ENCODE results near the gene SRRM1.
"Not testable (repeated sequence)": the region's sequence is repeated elsewhere in the genome, so short reads cannot be mapped to it uniquely, and the experiment has no call there.

Gene SRRM1

DNA sequence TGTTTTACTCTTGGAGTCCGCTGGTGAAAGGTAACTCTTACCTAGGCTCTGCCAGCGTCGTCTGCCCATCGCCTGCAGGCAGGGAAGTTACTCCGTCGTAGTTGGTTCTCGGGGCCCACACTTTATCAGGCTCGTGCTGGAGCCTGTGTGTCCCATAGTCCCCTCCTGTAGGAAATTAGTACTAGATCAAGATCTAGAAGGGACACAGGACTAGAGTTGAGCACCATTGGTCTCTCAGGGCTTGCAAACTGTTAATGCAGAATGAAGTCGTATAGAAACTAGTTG is 940 bp downstream of the SRRM1 start:
- no peak for DNase-seq (ENCODE audit: low read depth in 2 of 2)

DNA sequence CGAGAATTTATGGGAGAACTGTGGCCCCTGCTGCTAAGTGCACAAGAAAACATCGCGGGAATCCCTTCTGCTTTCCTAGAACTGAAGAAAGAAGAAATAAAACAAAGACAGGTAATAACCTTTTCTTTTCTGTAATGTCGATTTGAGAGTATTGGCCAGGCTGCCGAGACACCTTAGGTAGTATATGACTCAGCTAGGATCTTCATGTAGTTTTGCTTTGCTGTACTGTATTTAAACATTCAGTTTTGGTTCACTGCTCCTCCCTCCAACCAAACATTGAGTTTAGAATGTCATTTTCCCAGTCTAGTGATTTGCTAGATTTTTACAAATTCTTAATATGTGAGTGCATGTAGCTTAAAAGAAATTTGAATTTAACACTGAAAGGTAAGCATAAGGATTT is 5.8 kb downstream of the SRRM1 start:
- no peak for DNase-seq (ENCODE audit: low read depth in 2 of 2)

DNA sequence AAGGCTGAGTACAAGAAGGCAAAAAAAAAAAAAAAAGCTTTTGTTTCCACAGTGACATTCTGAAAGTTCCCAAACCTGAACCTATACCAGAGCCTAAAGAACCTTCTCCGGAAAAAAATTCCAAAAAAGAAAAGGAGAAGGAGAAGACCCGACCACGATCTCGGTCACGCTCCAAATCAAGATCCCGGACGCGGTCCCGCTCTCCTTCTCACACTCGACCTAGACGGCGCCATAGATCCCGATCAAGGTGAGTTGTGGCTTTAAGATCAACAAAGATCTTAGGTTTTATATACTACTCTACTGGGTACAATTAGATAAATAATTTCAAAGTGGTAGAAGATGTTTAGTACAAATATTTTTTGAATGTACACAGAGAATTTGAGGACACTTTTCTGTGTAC is 9.3 kb downstream of the SRRM1 start:
- DNase-seq (ENCODE audit: low read depth in 2 of 2) = no peak

DNA sequence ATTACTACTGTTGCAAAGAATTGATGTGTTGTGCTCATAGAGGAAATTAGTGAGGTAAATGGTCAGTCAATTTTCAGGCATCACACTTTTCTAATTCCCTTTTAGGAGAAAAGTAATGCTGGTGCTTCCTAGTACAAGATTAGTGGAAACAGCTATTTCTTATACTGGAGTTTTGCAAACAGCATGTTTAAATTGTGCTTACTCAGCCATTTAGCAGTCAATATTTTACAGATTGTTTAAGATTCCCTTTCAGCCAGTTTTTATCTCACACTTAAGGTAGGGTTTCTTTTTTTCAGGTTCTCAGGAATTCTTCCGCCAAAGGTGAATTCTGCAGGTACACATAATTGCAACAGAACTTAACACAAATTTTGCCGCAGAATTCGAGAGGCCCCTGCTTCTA is 10.9 kb downstream of the SRRM1 start:
- no peak for DNase-seq (ENCODE audit: low read depth in 2 of 2)

DNA sequence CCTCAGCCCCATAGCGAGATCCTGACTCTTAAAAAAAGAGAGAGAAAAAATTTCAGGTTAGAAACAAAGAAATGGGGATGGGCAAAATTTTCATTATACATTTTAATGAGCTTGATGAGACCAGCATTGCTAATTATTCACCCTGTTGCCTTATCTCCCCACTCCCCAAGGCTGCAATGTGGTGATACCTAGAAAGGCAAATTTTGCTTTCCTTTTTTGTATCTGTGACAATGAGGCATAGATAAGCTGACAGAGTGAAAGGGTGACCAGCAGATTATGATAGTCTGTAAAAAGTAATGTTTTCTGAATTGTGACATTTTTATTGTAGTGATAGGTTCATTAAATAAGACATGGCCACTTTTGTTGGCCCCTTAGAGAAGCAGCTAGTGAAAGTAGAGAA is 12.9 kb downstream of the SRRM1 start:
- no peak for DNase-seq (ENCODE audit: low read depth in 2 of 2)

DNA sequence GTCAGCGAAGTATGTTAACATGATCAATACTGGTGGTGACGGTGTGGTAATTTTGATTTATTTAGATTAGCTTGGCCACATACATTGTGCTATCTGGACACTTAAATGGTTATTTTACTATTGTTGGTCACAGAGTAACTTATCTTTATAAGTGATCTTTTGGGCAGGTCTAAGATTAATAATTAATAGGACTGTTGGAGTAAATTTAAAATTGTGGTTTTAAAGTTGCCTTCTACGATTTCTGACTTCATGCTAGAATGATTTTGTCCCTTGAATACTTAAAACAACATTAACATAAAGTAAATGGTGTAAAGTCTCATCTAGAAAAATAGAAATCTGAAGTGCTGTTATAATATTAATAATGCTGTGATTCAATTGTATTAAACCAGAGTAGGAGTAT is 14.7 kb downstream of the SRRM1 start:
- DNase-seq (ENCODE audit: low read depth in 2 of 2) = no peak

DNA sequence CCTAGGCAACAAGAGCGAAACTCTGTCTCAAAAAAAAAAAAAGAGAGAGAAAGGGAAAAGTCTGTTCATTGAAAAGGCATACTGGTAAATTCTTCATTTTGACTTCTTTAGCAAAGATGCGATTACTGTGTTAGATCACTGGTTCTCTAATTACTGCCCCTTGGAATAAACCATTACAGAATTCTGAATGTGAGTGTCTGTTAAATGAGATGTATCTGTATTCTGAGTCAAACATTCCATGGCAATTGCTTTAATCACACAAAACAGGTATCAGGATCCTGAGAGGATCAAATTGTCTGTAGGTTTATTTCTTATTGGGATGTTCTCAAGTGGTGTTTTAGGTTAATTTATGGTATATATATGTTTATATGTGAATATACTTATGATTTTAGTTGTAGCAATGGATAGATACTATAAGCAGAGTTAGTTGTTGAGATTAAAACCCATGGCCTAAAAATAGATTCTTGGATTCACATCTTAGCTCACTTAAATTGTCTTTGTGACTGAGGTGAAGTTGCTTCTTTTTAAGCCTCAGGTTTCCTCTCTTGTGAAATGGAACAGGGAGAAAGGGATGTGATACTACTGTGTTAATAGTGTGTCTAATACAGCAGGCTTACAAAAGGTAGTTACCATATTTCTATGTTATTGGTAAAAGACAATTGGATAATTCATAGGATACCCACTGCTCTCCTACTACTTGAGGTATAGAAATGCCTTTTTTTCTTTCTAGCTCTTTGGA is 16.2 kb downstream of the SRRM1 start:
- no peak for DNase-seq (ENCODE audit: low read depth in 2 of 2)

DNA sequence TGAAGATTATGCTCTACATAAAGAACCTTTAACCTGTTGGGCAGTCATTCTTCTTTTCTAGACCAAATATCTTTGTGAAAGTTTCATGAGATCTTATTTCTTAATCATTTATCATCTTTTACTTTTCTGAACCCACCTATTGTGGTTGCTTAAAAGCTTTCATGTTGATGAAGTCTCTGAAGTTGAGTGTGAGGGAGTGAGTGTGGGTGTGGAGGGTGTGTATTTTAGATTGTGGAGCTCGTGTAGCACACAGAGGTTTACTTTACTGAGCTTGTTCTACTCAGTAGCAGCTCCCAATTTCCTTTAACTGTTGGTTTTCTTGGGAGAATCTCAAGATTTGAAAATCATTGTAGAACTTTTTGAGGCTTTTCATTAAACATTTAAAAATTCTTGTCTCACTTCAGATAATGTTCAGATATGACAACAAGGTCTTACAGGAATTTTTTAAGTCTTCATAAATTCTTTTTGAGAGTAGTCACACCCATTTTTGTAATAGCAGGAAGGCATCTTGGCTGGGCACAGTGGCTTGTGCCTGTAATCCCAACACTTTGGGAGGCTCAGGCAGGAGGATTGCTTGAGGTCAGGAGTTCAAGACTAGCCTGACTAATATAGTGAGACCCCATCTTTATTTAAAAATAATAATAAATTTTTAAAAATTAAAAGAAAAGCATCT is 17.0 kb downstream of the SRRM1 start:
- no peak for DNase-seq (ENCODE audit: low read depth in 2 of 2)

DNA sequence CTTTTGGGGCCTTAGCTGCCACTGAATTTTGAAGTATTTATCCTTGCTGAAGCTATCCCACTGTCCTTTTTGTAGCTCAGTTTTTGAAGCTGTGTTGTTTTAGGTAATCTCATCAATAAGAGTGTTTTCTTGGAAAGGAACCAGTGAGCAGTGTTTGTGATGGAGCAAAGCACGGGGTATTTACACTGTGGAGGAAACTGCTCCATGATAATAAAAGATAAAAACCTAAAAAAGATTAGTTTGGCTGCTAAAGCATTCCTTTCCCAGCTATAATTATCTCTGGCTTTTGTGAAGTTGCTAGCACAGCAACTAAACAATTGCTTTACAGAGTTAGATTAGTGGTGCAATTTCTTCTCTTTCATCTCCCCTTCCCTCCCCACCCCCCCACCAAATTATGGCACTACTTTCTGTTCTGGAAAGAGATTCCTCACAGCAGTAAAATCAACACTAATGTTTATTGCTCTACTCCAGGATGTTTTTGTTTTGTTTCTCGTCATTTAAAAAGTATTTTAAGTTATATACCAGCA is 21.5 kb downstream of the SRRM1 start:
- no peak for DNase-seq (ENCODE audit: low read depth in 2 of 2)

DNA sequence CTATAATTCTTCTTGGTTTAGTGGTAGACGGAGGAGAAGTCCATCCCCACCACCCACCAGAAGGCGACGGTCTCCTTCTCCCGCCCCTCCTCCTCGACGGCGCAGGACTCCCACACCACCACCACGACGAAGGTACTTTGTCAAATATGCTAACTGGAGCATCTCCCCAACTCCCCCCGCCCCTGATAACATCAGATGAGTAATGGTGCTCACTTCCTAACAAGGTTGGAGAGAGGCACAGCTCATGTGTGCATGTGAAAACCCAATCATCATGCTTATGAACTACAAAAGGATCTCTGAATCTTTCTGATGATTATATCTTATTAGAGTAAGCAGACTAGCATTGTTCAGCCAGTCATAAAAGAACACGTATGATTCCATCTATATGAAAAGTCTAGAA is 23.7 kb downstream of the SRRM1 start:
- DNase-seq (ENCODE audit: low read depth in 2 of 2) = no peak

DNA sequence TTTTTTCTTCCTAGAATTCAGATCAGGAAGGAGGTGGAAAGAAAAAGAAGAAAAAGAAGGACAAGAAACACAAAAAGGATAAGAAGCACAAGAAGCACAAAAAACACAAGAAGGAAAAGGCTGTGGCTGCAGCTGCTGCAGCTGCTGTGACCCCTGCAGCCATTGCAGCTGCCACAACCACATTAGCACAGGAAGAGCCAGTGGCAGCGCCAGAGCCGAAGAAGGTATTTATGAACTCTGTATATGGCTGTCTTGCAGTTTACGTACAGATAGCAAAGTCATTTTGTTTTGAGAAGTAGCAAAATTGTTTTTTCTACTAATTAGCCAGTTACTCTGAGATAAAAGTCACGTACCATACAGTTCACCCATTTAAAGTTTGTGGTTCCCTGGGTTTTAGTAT is 28.3 kb downstream of the SRRM1 start:
- DNase-seq (ENCODE audit: low read depth in 2 of 2) = not testable (repeated sequence)

DNA sequence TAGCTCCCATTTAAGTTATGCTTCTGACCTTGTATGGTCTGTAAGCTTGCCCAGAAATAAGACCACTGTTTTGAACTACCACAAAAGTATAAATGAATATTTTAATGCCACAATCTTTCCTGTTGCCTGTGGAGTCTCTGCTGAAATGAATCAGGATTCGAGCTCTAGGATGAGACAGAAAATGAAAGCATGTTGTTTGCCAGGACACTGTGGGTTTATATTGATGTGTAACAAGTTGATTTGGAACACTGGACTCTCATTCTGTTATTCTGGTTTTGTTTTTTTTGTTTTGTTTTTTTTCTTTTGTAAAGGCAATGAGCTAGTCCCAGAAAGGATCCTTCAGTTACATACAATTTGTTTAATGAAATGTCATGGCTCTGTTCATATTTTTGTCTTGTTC is 29.6 kb downstream of the SRRM1 start:
- not testable (repeated sequence) for DNase-seq (ENCODE audit: low read depth in 2 of 2)

DNA sequence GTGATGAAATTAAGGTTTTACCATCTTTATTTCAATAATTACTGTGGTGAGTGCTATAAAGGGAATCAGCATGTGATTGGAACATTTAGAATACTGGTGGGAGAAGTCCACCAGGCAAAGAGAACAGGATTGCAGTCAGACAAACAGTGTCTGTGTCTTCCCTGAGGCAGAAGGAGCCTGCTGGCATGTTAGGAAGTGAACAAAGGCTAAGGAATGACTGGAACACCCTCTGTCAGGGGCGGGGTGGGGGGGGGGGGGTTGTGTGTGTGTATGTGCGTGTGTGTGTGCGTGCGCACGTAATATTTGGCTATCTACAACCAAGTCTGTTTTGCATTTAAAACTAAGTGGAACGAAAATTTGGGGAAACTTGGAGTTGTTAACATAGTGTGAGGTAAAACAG is 30.2 kb downstream of the SRRM1 start:
- DNase-seq (ENCODE audit: low read depth in 2 of 2) = no peak

DNA sequence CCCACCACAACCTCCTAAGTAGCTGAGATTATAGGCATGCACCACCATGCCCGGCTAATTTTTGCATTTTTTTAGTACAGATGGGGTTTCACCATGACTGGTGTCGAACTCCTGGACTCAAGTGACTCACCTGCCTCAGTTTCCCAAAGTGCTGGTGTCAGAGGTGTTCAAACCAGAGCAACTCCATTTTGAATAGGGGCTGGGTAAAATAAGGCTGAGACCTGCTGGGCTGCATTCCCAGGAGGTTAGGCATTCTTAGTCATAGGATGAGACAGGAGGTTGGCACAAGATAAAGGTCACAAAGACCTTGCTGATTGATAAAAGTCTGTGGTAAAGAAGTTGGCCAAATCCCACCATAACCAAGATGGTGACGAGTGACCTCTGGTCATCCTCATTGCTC is 35.3 kb downstream of the SRRM1 start:
- DNase-seq (ENCODE audit: low read depth in 2 of 2) = not testable (repeated sequence)

DNA sequence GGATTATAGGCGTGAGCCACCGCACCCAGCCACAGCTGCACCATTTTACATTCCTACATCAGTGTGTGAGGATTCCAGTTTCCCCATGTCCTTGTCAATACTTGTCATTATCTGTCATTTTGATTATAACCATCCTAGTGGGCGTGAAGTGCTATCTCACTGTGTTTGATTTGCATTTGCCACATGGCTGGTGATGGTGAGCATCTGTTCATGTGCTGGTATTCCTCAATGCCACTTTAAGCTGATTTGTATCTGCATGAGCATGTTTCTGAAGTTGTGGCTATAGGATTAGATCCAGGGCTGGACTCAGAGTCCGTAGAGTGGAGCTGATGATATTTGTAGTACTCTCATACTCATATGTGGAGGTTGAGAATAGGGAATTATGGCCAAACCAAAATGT is 36.6 kb downstream of the SRRM1 start:
- no peak for DNase-seq (ENCODE audit: low read depth in 2 of 2)

DNA sequence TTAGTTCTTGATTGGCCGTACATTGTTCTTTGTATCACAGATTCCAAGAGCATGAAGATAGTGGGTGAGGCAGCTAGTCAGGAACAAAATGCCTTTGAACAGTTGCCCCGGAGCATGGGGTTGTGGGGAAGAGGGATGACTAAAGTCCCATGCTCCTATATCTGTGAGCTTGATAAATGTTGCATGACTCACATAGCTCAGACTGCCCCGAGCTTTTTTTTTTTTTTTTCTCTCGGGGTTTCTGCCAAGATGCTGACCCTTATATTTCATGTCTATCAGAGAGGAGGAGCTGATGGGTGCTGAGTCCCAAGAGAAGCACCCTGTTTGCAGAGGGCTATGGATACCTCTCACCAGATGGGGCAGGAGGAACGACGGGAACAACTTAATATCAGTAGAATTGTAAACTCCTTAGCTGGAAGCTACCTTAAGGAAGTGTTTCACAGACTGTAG is 40.6 kb downstream of the SRRM1 start:
- DNase-seq (ENCODE audit: low read depth in 2 of 2) = no peak

DNA sequence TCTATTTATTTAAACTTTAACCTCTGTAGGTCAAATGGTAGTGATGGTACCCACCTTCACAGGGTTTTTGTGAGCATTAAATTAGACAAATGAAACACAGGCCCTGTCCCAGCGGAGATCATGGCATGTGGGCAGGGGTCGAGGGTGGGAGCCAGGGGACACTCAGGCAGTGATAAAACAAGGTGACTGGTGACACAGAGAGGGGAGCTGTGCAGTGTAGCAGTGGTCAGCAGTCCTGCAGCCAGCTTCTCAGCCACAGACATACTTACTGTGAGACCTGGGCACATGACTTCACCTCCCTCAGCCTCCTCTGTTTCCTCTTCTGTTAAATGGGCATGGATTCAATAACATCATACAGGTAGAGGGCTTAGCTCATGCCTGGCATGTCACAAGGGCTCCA is 44.9 kb downstream of the SRRM1 start:
- DNase-seq (ENCODE audit: low read depth in 2 of 2) = no peak

DNA sequence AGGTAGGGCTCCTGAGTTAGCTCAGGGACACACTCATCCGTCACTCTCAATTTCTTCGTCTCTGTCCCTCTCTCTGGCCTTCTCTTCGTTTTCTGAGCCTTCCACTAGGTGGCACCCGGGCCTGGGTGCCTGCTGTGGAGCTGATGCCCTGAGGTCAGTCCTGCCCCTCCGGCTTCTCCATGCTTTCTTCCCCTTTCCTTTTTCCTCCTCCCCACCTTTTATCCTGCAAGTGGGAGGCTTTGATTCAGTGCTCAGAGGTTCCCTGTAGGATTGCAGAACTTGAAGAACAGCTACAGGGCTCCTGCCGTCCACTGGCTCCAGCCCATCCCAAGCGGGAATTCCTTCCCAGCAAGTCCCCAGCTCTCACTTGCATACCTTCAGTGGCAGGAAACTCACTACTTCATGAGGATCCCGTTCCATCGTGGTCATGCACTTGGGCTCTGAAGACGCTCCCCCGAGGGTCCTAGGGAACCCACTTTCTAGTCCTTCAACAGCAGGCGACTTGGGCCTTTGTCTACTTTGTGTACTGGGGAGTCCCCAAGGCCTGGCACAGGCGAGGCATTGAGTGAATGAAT is 45.6 kb downstream of the SRRM1 start:
- DNase-seq (ENCODE audit: low read depth in 2 of 2) = peak; percentile 42 to 46

DNA sequence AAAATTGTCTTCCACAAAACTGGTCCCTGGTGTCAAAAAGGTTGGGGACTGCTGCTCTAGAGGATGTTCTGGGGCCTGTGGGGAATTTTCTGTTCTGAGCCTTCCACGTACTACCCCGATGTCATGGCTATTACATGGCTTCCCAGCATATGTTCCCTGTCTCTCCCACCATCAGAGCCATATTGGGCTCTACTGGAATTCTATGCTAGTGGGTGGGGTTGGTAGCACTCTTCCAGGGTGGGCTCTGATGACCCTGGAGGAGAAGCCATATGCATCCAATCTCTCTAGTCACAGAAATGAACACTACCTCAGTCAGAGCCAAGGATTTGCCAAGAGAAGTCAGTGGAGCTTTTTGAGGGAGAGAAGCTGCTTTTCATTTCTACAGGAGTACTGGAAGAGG is 47.9 kb downstream of the SRRM1 start:
- DNase-seq (ENCODE audit: low read depth in 2 of 2) = no peak

DNA sequence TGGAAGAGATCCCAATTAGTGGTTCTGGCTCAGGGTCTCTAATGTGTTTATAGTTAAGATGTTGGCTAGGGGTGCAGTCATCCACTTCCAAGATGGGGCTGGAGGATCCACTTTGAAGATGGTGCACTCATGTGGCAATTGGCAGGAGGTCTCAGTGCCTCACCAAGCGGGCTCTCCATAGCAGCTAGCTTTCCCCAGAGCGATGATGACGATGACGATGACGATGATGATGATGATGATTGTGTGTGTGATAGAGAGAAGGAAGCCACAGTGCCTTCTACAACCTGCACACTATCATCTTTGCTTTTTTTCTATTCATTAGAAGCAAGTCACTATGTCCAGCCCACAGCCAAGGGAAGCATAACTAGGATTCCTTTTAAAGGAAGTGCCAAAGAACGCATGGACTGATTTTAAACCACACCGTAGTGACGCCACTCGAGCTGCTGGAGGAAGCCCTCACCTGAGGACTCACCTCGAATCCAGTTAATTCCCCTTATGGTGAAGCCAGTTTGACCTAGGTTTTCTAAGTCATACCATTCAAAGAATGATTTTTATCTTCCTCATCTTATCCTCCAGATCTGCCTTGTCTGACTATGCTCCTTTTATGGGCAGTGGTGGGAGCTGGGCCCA is 49.4 kb downstream of the SRRM1 start:
- no peak for DNase-seq (ENCODE audit: low read depth in 2 of 2)

DNA sequence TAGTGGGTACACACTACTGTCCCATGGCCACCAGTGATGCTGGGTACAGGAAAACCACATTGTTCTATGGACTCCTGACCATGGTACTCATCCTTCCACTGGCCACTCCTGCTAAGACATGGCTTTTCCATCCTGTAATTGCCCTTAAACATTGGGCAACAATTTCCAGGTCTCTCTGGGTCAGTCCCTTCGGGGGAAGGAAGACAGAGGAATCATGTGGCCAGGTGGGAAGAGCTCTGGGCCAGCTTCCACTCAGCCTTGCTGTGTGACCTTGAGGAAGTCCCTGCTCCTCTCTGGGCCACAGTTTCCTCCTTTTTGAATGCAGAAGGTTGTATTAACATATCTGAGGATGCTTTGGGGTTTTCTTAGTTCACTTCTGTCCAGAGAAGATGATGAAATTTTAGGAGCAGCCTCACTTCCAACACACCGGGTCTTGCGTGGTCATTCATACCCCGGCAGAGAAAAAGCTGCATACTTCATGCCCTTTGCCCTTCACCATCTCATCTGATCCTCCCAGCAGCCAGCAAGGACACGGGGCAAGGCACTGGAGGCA is 50.8 kb downstream of the SRRM1 start:
- no peak for DNase-seq (ENCODE audit: low read depth in 2 of 2)

DNA sequence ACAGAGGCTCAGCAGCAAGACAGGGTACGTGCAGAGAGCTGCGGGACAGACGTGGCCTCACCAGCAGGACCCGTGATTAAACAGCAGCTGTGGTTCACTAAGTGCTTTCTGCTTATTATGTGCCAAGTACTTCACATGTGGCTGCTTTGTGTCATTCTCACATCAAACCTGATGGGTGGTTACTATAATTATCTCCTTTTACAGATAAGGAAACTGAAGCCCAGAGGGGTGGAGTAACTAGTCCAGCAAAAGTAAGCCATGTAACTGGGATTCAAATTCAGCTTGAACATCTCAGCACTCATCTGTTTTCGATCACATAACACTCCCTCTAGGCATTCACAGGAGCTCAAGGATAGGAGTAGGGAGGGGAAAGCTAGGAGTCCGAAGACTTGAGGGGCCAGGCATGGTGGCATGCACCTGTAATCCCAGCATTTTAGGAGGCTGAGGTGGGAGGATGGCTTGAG is 51.3 kb downstream of the SRRM1 start:
- DNase-seq (ENCODE audit: low read depth in 2 of 2) = no peak

Measured in stimulated activated CD4-positive, alpha-beta T cell treated with anti-CD3 and anti-CD28 coated beads, Interleukin-1b, Interleukin-23, amount 100 ng/mL, for 4 hours (primary cell).